Chondrocyte (in vitro differentiated cells): ENCODE data around the gene SPON1. TPM values are rescaled to one million over a fixed set of nuclear protein-coding genes. Genes with fewer than 3 reads are reported as not detected.

Experiments
- DNase-seq: peaks from one replicate; pipeline ENCODE4 v3.0.0; 2021; ENCODE audit warnings: mixed read lengths, low spot score
- H3K27ac Mint-ChIP-seq: one replicate; pipeline ENCODE4 v1.8.0; 2021; ENCODE audit warnings: mild to moderate bottlenecking, moderate library complexity, mixed read lengths; ENCODE audit not compliant: unreplicated experiment
- H3K27me3 Mint-ChIP-seq: 2 replicates; pipeline ENCODE4 v1.8.0; 2021; ENCODE audit warnings: low read depth, mixed read lengths
- H3K36me3 Mint-ChIP-seq: 2 replicates; pipeline ENCODE4 v1.8.0; 2021; ENCODE audit warnings: low read depth, mixed read lengths
- H3K4me1 Mint-ChIP-seq: 2 replicates; pipeline ENCODE4 v1.8.0; 2021; ENCODE audit warnings: low read depth, mild to moderate bottlenecking, mixed read lengths
- H3K4me3 Mint-ChIP-seq: one replicate; pipeline ENCODE4 v1.8.0; 2021; ENCODE audit warnings: mild to moderate bottlenecking, moderate library complexity, mixed read lengths; ENCODE audit not compliant: unreplicated experiment
- H3K9me3 Mint-ChIP-seq: 2 replicates; pipeline ENCODE4 v1.8.0; 2021; ENCODE audit warnings: low read depth, mixed read lengths
- CTCF ChIP-seq: fragments of 200-600 bp; sonication (generic); IDR thresholded peaks from 2 replicates; pipeline ENCODE4 v1.5.0; 2021; ENCODE audit warnings: antibody characterized with exemption, mild to moderate bottlenecking, moderate library complexity
- total RNA-seq: library from RNA; stranded (reverse); gene quantifications from 3 replicates; pipeline ENCODE4 v1.2.1, GENCODE V29; 2021

Gene SPON1
- total RNA-seq, 1 donor from 2014 or later: 0.10 TPM

GRCh38 chr11:13962198-13962561, 343 bp upstream of the SPON1 start:
- peak overlapping the region; percentile 36 for H3K4me3 Mint-ChIP-seq
- H3K36me3 Mint-ChIP-seq: no peaks in the 10 kb centered on the region
- no peak for DNase-seq
- H3K27me3 Mint-ChIP-seq: peaks cover 68% of the 10 kb centered on the region
- no peak overlapping the region for H3K27ac Mint-ChIP-seq
- no peak for TF ChIP-seq CTCF
- no peaks in the 10 kb centered on the region for H3K9me3 Mint-ChIP-seq
- peaks cover 7% of the 10 kb centered on the region for H3K4me1 Mint-ChIP-seq

GRCh38 chr11:13963169-13963948, 836 bp downstream of the SPON1 start:
- no peak for DNase-seq
- no peaks in the 10 kb centered on the region for H3K36me3 Mint-ChIP-seq
- no peaks in the 10 kb centered on the region for H3K9me3 Mint-ChIP-seq
- peak overlapping the region; percentile 33 for H3K4me3 Mint-ChIP-seq
- no peak for TF ChIP-seq CTCF
- peaks cover 7% of the 10 kb centered on the region for H3K4me1 Mint-ChIP-seq
- no peak overlapping the region for H3K27ac Mint-ChIP-seq
- peaks cover 77% of the 10 kb centered on the region for H3K27me3 Mint-ChIP-seq

GRCh38 chr11:13963949-13964770, 1.6 kb downstream of the SPON1 start:
- no peak overlapping the region for H3K27ac Mint-ChIP-seq
- peak; percentile 88 for DNase-seq
- peak overlapping the region; percentile 11 for H3K4me3 Mint-ChIP-seq
- no peaks in the 10 kb centered on the region for H3K9me3 Mint-ChIP-seq
- TF ChIP-seq CTCF: no peak
- peaks cover 75% of the 10 kb centered on the region for H3K27me3 Mint-ChIP-seq
- peaks cover 7% of the 10 kb centered on the region for H3K4me1 Mint-ChIP-seq
- no peaks in the 10 kb centered on the region for H3K36me3 Mint-ChIP-seq

- Mint-ChIP-seq H3K9me3 (no peaks in the 10 kb centered on the region), H3K27me3 (peaks cover 75% of the 10 kb centered on the region), H3K4me1 (peaks cover 7% of the 10 kb centered on the region), H3K36me3 (no peaks in the 10 kb centered on the region), H3K27ac (no peak overlapping the region), H3K4me3 (no peak overlapping the region)
- no peak for DNase-seq
- no peak for TF ChIP-seq CTCF
Observed at GRCh38 chr11:13964771-13965074, 2.2 kb downstream of the SPON1 start.

- TF ChIP-seq CTCF: no peak
- H3K4me1 Mint-ChIP-seq: peaks cover 7% of the 10 kb centered on the region
- H3K36me3 Mint-ChIP-seq: no peaks in the 10 kb centered on the region
- H3K27me3 Mint-ChIP-seq: peaks cover 75% of the 10 kb centered on the region
- no peaks in the 10 kb centered on the region for H3K9me3 Mint-ChIP-seq
- H3K4me3 Mint-ChIP-seq: no peak overlapping the region
- no peak for DNase-seq
- no peak overlapping the region for H3K27ac Mint-ChIP-seq
Observed at GRCh38 chr11:13965337-13965736, 2.8 kb downstream of the SPON1 start.
